Mesenchymal stem cell (in vitro differentiated cells and primary cell): ENCODE data around the gene NME5.

Source experiments
- DNase-seq: peaks from one replicate; pipeline ENCODE4 v3.0.0-alpha.2; 2013
- H2AFZ ChIP-seq: one replicate; pipeline ENCODE4 v1.6.1; 2013; ENCODE audit warnings: low read depth, mild to moderate bottlenecking, control low read depth, inconsistent platforms, low read length, moderate library complexity
- H2AK5ac ChIP-seq: 2 replicates; pipeline ENCODE4 v1.6.1; 2013; ENCODE audit warnings: low read length, moderate library complexity, mild to moderate bottlenecking, inconsistent platforms; ENCODE audit not compliant: severe bottlenecking
- H2BK120ac ChIP-seq: one replicate; pipeline ENCODE4 v1.6.1; 2013; ENCODE audit warnings: low read depth, mild to moderate bottlenecking, inconsistent platforms, low read length, moderate library complexity
- H2BK12ac ChIP-seq, 2 experiments: one replicate each; pipeline ENCODE4 v1.6.1; 2013; ENCODE audit warnings: inconsistent platforms in 2 of 2, low read length in 2 of 2, mild to moderate bottlenecking in 2 of 2, moderate library complexity in 2 of 2, control low read depth in 1 of 2
- H2BK15ac ChIP-seq: one replicate; pipeline ENCODE4 v1.6.1; 2013; ENCODE audit warnings: mild to moderate bottlenecking, low read depth, inconsistent platforms; ENCODE audit not compliant: poor library complexity, severe bottlenecking
- H2BK5ac ChIP-seq: 2 replicates; pipeline ENCODE4 v1.6.1; 2013; ENCODE audit warnings: low read depth, mild to moderate bottlenecking, low read length, control low read depth, inconsistent platforms; ENCODE audit not compliant: poor library complexity, severe bottlenecking
- H3K14ac ChIP-seq, 2 experiments: one replicate each; pipeline ENCODE4 v1.6.1; 2013; ENCODE audit warnings: inconsistent platforms in 2 of 2, low read length in 2 of 2, control low read depth in 1 of 2, mild to moderate bottlenecking in 1 of 2, moderate library complexity in 1 of 2
- H3K18ac ChIP-seq, 2 experiments: one replicate each; pipeline ENCODE4 v1.6.1; 2013; ENCODE audit warnings: inconsistent platforms in 2 of 2, low read length in 2 of 2, control low read depth in 1 of 2, low read depth in 1 of 2, mild to moderate bottlenecking in 1 of 2
- H3K23ac ChIP-seq, 2 experiments: one replicate each; pipeline ENCODE4 v1.6.1; 2013; ENCODE audit warnings: inconsistent platforms in 2 of 2, low read length in 2 of 2, mild to moderate bottlenecking in 2 of 2, moderate library complexity in 2 of 2, control low read depth in 1 of 2
- H3K27ac ChIP-seq: 2 replicates; pipeline ENCODE4 v1.5.1; 2013; ENCODE audit warnings: mild to moderate bottlenecking, moderate library complexity, low read length, control low read depth, inconsistent platforms; ENCODE audit not compliant: poor library complexity, severe bottlenecking
- H3K27me3 ChIP-seq, 2 experiments: 2 replicates each; pipeline versions ENCODE4 v1.6.1 to v1.7.0; 2013; ENCODE audit warnings: low read length in 2 of 2, mild to moderate bottlenecking in 2 of 2, moderate library complexity in 2 of 2, control low read depth in 1 of 2, inconsistent platforms in 1 of 2; ENCODE audit not compliant: control insufficient read depth in 1 of 2, insufficient read depth in 1 of 2
- H3K36me3 ChIP-seq, 2 experiments: 2 replicates each; pipeline versions ENCODE4 v1.6.1 to v1.7.0; 2013; ENCODE audit warnings: low read length in 2 of 2, control low read depth in 1 of 2, inconsistent platforms in 1 of 2, low read depth in 1 of 2, mild to moderate bottlenecking in 1 of 2; ENCODE audit not compliant: insufficient read depth in 2 of 2, control insufficient read depth in 1 of 2
- H3K4ac ChIP-seq, 2 experiments: one replicate each; pipeline ENCODE4 v1.6.1; 2013; ENCODE audit warnings: inconsistent platforms in 2 of 2, low read length in 2 of 2, mild to moderate bottlenecking in 2 of 2, moderate library complexity in 2 of 2, control low read depth in 1 of 2, low read depth in 1 of 2
- H3K4me1 ChIP-seq: 2 replicates; pipeline ENCODE4 v1.6.1; 2013; ENCODE audit warnings: low read depth, low read length, control low read depth; ENCODE audit not compliant: control insufficient read depth, insufficient read depth
- H3K4me2 ChIP-seq: 2 replicates; pipeline ENCODE4 v1.6.1; 2013; ENCODE audit warnings: low read length, mild to moderate bottlenecking, inconsistent platforms; ENCODE audit not compliant: poor library complexity, severe bottlenecking
- H3K4me3 ChIP-seq, 2 experiments: 2 replicates each; pipeline versions ENCODE4 v1.5.1 to v1.7.0; 2013; ENCODE audit warnings: low read length in 2 of 2, mild to moderate bottlenecking in 2 of 2, control low read depth in 1 of 2, low read depth in 1 of 2; ENCODE audit not compliant: insufficient read depth in 1 of 2
- H3K79me1 ChIP-seq: replicated peaks from 2 replicates; pipeline ENCODE4 v1.6.1; 2013; ENCODE audit warnings: mild to moderate bottlenecking, control low read depth, low read length, inconsistent platforms; ENCODE audit not compliant: poor library complexity, severe bottlenecking
- H3K9ac ChIP-seq: 2 replicates; pipeline ENCODE4 v1.7.0; 2013; ENCODE audit warnings: mild to moderate bottlenecking, low read length, moderate library complexity
- H3K9me3 ChIP-seq: 2 replicates; pipeline ENCODE4 v1.7.0; 2013; ENCODE audit warnings: mild to moderate bottlenecking, low read length; ENCODE audit not compliant: control insufficient read depth
- H4K8ac ChIP-seq: one replicate; pipeline ENCODE4 v1.6.1; 2013; ENCODE audit warnings: inconsistent platforms, mild to moderate bottlenecking, low read length, moderate library complexity
- H4K91ac ChIP-seq: one replicate; pipeline ENCODE4 v1.6.1; 2013; ENCODE audit warnings: mild to moderate bottlenecking, low read length, inconsistent platforms
- whole genome bisulfite sequencing: methylation state at CpG from one replicate; pipeline ENCODE4 v1.1.7; 2013; ENCODE audit warnings: mixed read lengths; 5-methylcytosine and 5-hydroxymethylcytosine counted together

NME5 gene

GRCh38 chr5:138083702-138084101, 55.5 kb downstream of the NME5 start, which contains the start of gene WNT8A:
Gene WNT8A (plus strand): TSS chr5:138084033. CDS start chr5:138084128, 95 bp downstream.
- Histone ChIP-seq H3K27me3 (peaks cover 7 to 9% of the 10 kb centered on the region in 2 experiments), H3K14ac (no peak within 1 kb of the TSS), H4K8ac (no peak within 1 kb of the TSS), H3K36me3 (no peaks in the 10 kb centered on the region), H2BK5ac (no peak within 1 kb of the TSS), H2AK5ac (no peak within 1 kb of the TSS), H3K4ac (no peak within 1 kb of the TSS), H3K79me1 (no peaks in the 10 kb centered on the region), H3K18ac (no peak within 1 kb of the TSS), H2BK12ac (no peak within 1 kb of the TSS), H3K23ac (no peak within 1 kb of the TSS), H3K4me2 (no peak within 1 kb of the TSS), H2BK15ac (no peak within 1 kb of the TSS), H3K27ac (no peak within 1 kb of the TSS), H2BK120ac (no peak within 1 kb of the TSS), H3K4me1 (no peaks in the 10 kb centered on the region), H4K91ac (peak within 1 kb of the TSS; percentile 27), H2AFZ (no peak within 1 kb of the TSS), H3K9ac (no peak within 1 kb of the TSS), H3K4me3 (no peak within 1 kb of the TSS), H3K9me3 (no peaks in the 10 kb centered on the region)
- WGBS = 46% methylated on average over 5 of the region's 5 CpGs
- no peak for DNase-seq

GRCh38 chr5:138082033-138082432, 57.2 kb downstream of the NME5 start:
- Histone ChIP-seq H3K27me3 (peaks cover 0 to 3% of the 10 kb centered on the region in 2 experiments), H3K27ac (no peak overlapping the region), H2AK5ac (no peak overlapping the region), H3K23ac (no peak overlapping the region), H3K4ac (no peak overlapping the region), H3K14ac (no peak overlapping the region), H3K18ac (no peak overlapping the region), H3K4me2 (no peak overlapping the region), H3K9ac (no peak overlapping the region), H4K8ac (no peak overlapping the region), H4K91ac (no peak overlapping the region), H3K4me1 (no peaks in the 10 kb centered on the region), H2BK12ac (no peak overlapping the region), H2BK5ac (no peak overlapping the region), H3K9me3 (no peaks in the 10 kb centered on the region), H2BK15ac (no peak overlapping the region), H2BK120ac (no peak overlapping the region), H3K4me3 (no peak overlapping the region), H2AFZ (no peak overlapping the region), H3K79me1 (no peaks in the 10 kb centered on the region), H3K36me3 (no peaks in the 10 kb centered on the region)
- no peak for DNase-seq
- 66% methylated on average over 4 of the region's 4 CpGs for WGBS

GRCh38 chr5:138078006-138078643, 61.1 kb downstream of the NME5 start:
- H3K14ac ChIP-seq = no peak overlapping the region
- DNase-seq = no peak
- no peaks in the 10 kb centered on the region for H3K4me1 ChIP-seq
- no peak overlapping the region for H3K23ac ChIP-seq
- no peak overlapping the region for H3K18ac ChIP-seq
- no peak overlapping the region for H2BK12ac ChIP-seq
- no peaks in the 10 kb centered on the region for H3K9me3 ChIP-seq
- H3K27ac ChIP-seq = no peak overlapping the region
- H2AK5ac ChIP-seq = no peak overlapping the region
- no peaks in the 10 kb centered on the region for H3K36me3 ChIP-seq
- H4K8ac ChIP-seq = no peak overlapping the region
- 14% methylated on average over 1 of the region's 1 CpG for WGBS
- no peak overlapping the region for H3K4me3 ChIP-seq
- peaks cover 0 to 3% of the 10 kb centered on the region in 2 experiments for H3K27me3 ChIP-seq
- H2BK15ac ChIP-seq = no peak overlapping the region
- H2BK120ac ChIP-seq = no peak overlapping the region
- no peak overlapping the region for H3K4ac ChIP-seq
- H3K79me1 ChIP-seq = no peaks in the 10 kb centered on the region
- H2AFZ ChIP-seq = peak overlapping the region; percentile 43
- H3K4me2 ChIP-seq = no peak overlapping the region
- H3K9ac ChIP-seq = no peak overlapping the region
- H2BK5ac ChIP-seq = no peak overlapping the region
- no peak overlapping the region for H4K91ac ChIP-seq

- H3K18ac ChIP-seq = no peak overlapping the region
- no peak overlapping the region for H2BK5ac ChIP-seq
- 23% methylated on average over 4 of the region's 5 CpGs for WGBS
- no peak overlapping the region for H3K27ac ChIP-seq
- no peak overlapping the region for H2AK5ac ChIP-seq
- no peak overlapping the region for H2BK15ac ChIP-seq
- no peak overlapping the region for H3K4ac ChIP-seq
- H2BK12ac ChIP-seq = no peak overlapping the region
- H3K4me3 ChIP-seq = no peak overlapping the region
- H3K23ac ChIP-seq = no peak overlapping the region
- no peak overlapping the region for H3K4me2 ChIP-seq
- peak overlapping the region; percentile 17 for H3K9ac ChIP-seq
- no peaks in the 10 kb centered on the region for H3K4me1 ChIP-seq
- H3K9me3 ChIP-seq = no peaks in the 10 kb centered on the region
- H2BK120ac ChIP-seq = no peak overlapping the region
- no peak overlapping the region for H4K8ac ChIP-seq
- H2AFZ ChIP-seq = no peak overlapping the region
- peaks cover 0 to 3% of the 10 kb centered on the region in 2 experiments for H3K27me3 ChIP-seq
- H3K79me1 ChIP-seq = no peaks in the 10 kb centered on the region
- no peaks in the 10 kb centered on the region for H3K36me3 ChIP-seq
- no peak overlapping the region for H4K91ac ChIP-seq
- DNase-seq = peak; percentile 68
- no peak overlapping the region for H3K14ac ChIP-seq
These were observed 62.0 kb downstream of the NME5 start for GRCh38 chr5:138077064-138077696.
